ENCODE data around the gene TSSC4.

Gene TSSC4

GRCh38 chr11:2446590-2447252 lies 46.2 kb downstream of the TSSC4 start:
- DNase-seq (ENCODE audit: low read depth, low spot score), result no peak
- ChIA-PET POLR2A (no interaction called here), CTCF (no interaction called here)
- no peak for TF ChIP-seq CTCF (IDR thresholded peaks at IDR 0.05; ENCODE audit: insufficient read depth, low read length, missing control alignments)
- no peak overlapping the region for H3K4me3 ChIP-seq (ENCODE audit: low read depth, low read length)

- no peak overlapping the region for H3K4me3 ChIP-seq (ENCODE audit: low read depth, low read length)
- TF ChIP-seq CTCF (IDR thresholded peaks at IDR 0.05; ENCODE audit: insufficient read depth, low read length, missing control alignments), result no peak
- DNase-seq (ENCODE audit: low read depth, low spot score), result no peak
- ChIA-PET CTCF (no interaction called here), POLR2A (no interaction called here)
Observed at GRCh38 chr11:2447253-2447950, 46.9 kb downstream of the TSSC4 start.

- ChIA-PET CTCF (interaction anchor here (1.5 kb wide), 1 partner anchor 439 kb away, joined by 4 read pairs; no protein-coding TSS in a partner anchor), POLR2A (no interaction called here)
- TF ChIP-seq CTCF (IDR thresholded peaks at IDR 0.05; ENCODE audit: insufficient read depth, low read length, missing control alignments), result no peak
- DNase-seq (ENCODE audit: low read depth, low spot score), result no peak
- no peak overlapping the region for H3K4me3 ChIP-seq (ENCODE audit: low read depth, low read length)
Observed at GRCh38 chr11:2447951-2448650, 47.6 kb downstream of the TSSC4 start.

GRCh38 chr11:2448661-2449547 lies 48.4 kb downstream of the TSSC4 start:
- CTCF ChIA-PET, result interaction anchor here (1.5 kb wide), 1 partner anchor 439 kb away, joined by 4 read pairs; no protein-coding TSS in a partner anchor
- no peak for TF ChIP-seq CTCF (IDR thresholded peaks at IDR 0.05; ENCODE audit: insufficient read depth, low read length, missing control alignments)
- no peak overlapping the region for H3K4me3 ChIP-seq (ENCODE audit: low read depth, low read length)
- POLR2A ChIA-PET, result no interaction called here
- no peak for DNase-seq (ENCODE audit: low read depth, low spot score)

GRCh38 chr11:2449548-2450320 lies 49.2 kb downstream of the TSSC4 start:
- no peak overlapping the region for H3K4me3 ChIP-seq (ENCODE audit: low read depth, low read length)
- ChIA-PET CTCF (interaction anchor here (1.5 kb wide), 1 partner anchor 438 kb away, joined by 4 read pairs; no protein-coding TSS in a partner anchor), POLR2A (no interaction called here)
- no peak for TF ChIP-seq CTCF (IDR thresholded peaks at IDR 0.05; ENCODE audit: insufficient read depth, low read length, missing control alignments)
- DNase-seq (ENCODE audit: low read depth, low spot score), result no peak
